HG02840 (cell line): ENCODE results near the gene DQX1.
A peak's percentile ranks its signal among the peaks of the same experiment; 100 is the strongest.
"Not testable (repeated sequence)": the region's sequence is repeated elsewhere in the genome, so short reads cannot be mapped to it uniquely, and the experiment has no call there.

Experiments
- ATAC-seq: cut with Tn5 transposase; IDR thresholded peaks from one replicate; pipeline ENCODE4 v1.9.1; 2021; ENCODE audit warnings: mild to moderate bottlenecking, moderate library complexity, moderate number of reproducible peaks; ENCODE audit not compliant: unreplicated experiment, low FRiP score

DQX1 gene

DNA sequence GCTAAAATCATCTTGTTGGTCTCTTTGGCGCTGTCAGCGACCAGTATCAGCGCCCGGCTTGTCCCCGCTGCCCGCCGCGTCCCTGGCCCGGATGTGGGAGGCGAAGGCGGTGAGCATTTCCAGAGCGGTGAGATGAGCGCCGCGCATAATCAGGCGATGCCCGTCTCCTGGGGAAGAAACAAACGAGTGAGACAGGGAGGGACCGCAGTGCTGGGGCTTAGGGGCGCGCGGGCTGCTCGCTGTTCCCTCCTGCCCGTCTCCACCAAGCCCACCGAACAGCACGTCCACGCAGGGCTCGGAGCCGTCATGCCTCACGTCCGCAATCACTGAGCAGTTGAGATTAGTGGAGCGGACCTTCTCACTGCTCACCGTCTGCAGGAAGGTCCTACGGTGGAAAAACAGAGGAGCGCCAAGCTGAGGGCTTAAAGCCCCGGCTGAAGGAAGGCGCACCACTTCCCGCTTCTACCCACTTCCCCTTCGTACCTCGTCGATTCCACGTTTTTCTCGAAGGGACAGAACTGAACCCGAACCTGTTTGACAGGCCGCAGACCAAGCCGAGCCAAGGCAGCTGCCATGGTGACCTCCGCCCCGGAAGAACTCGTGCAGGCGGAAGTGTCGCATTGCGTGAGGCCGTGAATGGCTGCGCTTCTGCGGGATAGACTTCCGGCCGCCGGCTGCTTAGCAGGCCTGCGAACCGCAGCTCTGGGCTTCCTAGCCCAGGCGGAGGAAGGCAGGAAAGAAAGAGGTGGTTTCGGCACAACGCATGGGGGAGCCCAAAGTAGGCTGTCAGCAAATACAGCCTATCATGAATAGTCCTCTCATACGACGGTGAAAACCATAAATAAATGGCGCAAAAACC lies 53.7 kb downstream of the DQX1 start, which contains the start of gene MRPL53:
TSS of gene MRPL53 (minus strand) at position 595 of the 859 bp plus-strand sequence. CDS start at position 575, 20 bp downstream.
- ATAC-seq, result peak; percentile 83

DNA sequence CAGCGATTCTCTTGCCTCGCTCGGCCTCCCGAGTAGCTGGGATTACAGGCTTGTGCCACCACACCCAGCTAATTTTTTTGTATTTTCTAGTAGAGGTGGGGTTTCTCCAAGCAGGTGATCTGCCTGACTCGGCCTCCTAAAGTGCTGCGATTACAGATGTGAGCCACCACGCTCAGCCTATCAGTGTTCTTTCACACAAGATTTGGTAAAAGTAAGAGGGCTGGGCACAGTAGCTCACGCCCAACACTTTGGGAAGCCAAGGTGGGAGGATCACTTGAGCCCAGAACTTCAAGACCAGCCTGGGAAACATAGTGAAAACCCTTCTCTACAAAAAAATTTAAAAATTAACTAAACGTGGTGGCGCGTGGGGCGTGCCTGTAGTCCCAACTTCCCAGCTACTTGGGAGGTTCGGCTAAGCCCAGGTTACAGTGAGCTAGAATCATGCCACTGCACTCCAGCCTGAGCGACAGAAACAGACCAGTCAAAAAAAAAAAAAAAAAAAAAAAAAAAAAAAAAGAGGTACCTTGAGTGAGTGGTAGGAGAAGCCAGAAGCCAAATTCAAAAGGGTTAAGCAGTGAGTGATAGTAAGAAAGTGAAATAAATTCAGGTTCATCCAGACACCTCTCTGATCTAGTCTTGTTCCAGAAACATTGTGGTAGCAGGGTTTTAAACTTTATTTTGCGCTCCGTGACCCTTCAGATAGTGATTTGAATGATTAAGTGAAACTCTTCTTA lies 54.5 kb downstream of the DQX1 start:
- no peak for ATAC-seq

DNA sequence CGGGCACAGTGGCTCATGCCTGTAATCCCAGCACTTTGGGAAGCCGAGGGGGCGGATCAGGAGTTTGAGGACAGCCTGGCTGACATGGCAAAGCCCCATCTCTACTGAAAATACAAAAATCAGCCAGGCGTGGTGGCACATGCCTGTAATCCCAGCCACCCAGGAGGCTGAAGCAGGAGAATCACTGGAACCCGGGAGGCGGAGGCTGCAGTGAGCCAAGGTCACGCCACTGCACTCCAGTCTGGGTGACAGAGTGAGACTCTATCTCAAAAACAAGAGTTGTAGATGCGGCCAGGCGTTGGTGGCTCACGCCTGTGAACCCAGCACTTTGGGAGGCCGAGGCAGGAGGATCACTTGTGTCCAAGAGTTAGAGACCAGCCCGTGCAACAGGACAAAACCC lies 55.3 kb downstream of the DQX1 start:
- ATAC-seq, result not testable (repeated sequence)
